ENCODE results near the gene HEPHL1. TPM values are rescaled to one million over a fixed set of nuclear protein-coding genes. Genes with fewer than 3 reads are reported as not detected.

HEPHL1 gene
- total RNA-seq, 1 donor from 2014 or later = not detected

GRCh38 chr11:94058630-94059029 lies 37.5 kb downstream of the HEPHL1 start:
- ATAC-seq (no peak), DNase-seq (no peak)
- H3K9me3 ChIP-seq = no peaks in the 10 kb centered on the region
- no peak overlapping the region for H3K4me3 ChIP-seq
- TF ChIP-seq CTCF (IDR thresholded peaks at IDR 0.05) = no peak
- H3K36me3 ChIP-seq = no peaks in the 10 kb centered on the region
- H3K27me3 ChIP-seq = no peaks in the 10 kb centered on the region
- H3K27ac ChIP-seq = no peak overlapping the region
- intact Hi-C loops (cut with DNase I) = no loop called here
- no peaks in the 10 kb centered on the region for H3K4me1 ChIP-seq

GRCh38 chr11:94059065-94059464 lies 37.9 kb downstream of the HEPHL1 start:
- Histone ChIP-seq H3K4me1 (no peaks in the 10 kb centered on the region), H3K36me3 (no peaks in the 10 kb centered on the region), H3K27ac (no peak overlapping the region), H3K4me3 (no peak overlapping the region), H3K27me3 (no peaks in the 10 kb centered on the region), H3K9me3 (no peaks in the 10 kb centered on the region)
- intact Hi-C loops (cut with DNase I) = no loop called here
- DNase-seq = no peak
- no peak for ATAC-seq
- TF ChIP-seq CTCF (IDR thresholded peaks at IDR 0.05) = no peak

- H3K27ac ChIP-seq = no peak overlapping the region
- DNase-seq (no peak), ATAC-seq (peak; percentile 72)
- no peaks in the 10 kb centered on the region for H3K27me3 ChIP-seq
- H3K4me3 ChIP-seq = no peak overlapping the region
- no peaks in the 10 kb centered on the region for H3K9me3 ChIP-seq
- H3K36me3 ChIP-seq = no peaks in the 10 kb centered on the region
- intact Hi-C loops (cut with DNase I) = no loop called here
- H3K4me1 ChIP-seq = no peaks in the 10 kb centered on the region
- TF ChIP-seq CTCF (IDR thresholded peaks at IDR 0.05) = no peak
These were observed 39.2 kb downstream of the HEPHL1 start for GRCh38 chr11:94060401-94060800.

- Histone ChIP-seq H3K27me3 (no peaks in the 10 kb centered on the region), H3K4me1 (no peaks in the 10 kb centered on the region), H3K9me3 (no peaks in the 10 kb centered on the region), H3K36me3 (no peaks in the 10 kb centered on the region), H3K4me3 (no peak overlapping the region), H3K27ac (no peak overlapping the region)
- DNase-seq (no peak), ATAC-seq (no peak)
- TF ChIP-seq CTCF (IDR thresholded peaks at IDR 0.05) = no peak
- intact Hi-C loops (cut with DNase I) = no loop called here
These were observed 41.2 kb downstream of the HEPHL1 start for GRCh38 chr11:94062360-94062759.

- TF ChIP-seq CTCF (IDR thresholded peaks at IDR 0.05) = no peak
- Histone ChIP-seq H3K9me3 (no peaks in the 10 kb centered on the region), H3K4me3 (no peak overlapping the region), H3K4me1 (no peaks in the 10 kb centered on the region), H3K36me3 (no peaks in the 10 kb centered on the region), H3K27ac (no peak overlapping the region), H3K27me3 (no peaks in the 10 kb centered on the region)
- DNase-seq (no peak), ATAC-seq (no peak)
- intact Hi-C loops (cut with DNase I) = no loop called here
These were observed 45.8 kb downstream of the HEPHL1 start for GRCh38 chr11:94066901-94067429.

- Histone ChIP-seq H3K4me1 (no peaks in the 10 kb centered on the region), H3K4me3 (no peak overlapping the region), H3K36me3 (no peaks in the 10 kb centered on the region), H3K27ac (no peak overlapping the region), H3K9me3 (no peaks in the 10 kb centered on the region), H3K27me3 (no peaks in the 10 kb centered on the region)
- intact Hi-C loops (cut with DNase I) = no loop called here
- ATAC-seq (no peak), DNase-seq (no peak)
- TF ChIP-seq CTCF (IDR thresholded peaks at IDR 0.05) = no peak
These were observed 47.6 kb downstream of the HEPHL1 start for GRCh38 chr11:94068764-94069163.
